Spinal cord (tissue), 10 donors: ENCODE measurements around the gene USP13. TPM values are rescaled to one million over a fixed set of nuclear protein-coding genes. Genes with fewer than 3 reads are reported as not detected.
A peak's percentile ranks its signal among the peaks of the same experiment; 100 is the strongest.
"Not testable (repeated sequence)": the region's sequence is repeated elsewhere in the genome, so short reads cannot be mapped to it uniquely, and the experiment has no call there.

Source experiments
- DNase-seq, 6 donors: peaks; one replicate each; pipeline versions ENCODE4 v3.0.0 to v3.0.0-alpha.2; 2013 to 2015; ENCODE audit warnings: low spot score in 6 of 6, low read depth in 4 of 6
- H3K27ac ChIP-seq: one replicate; pipeline ENCODE4 v1.5.1; 2013; ENCODE audit warnings: low read depth, low read length, control low read depth
- H3K27me3 ChIP-seq: one replicate; pipeline ENCODE4 v1.6.1; 2013; ENCODE audit warnings: low read length; ENCODE audit not compliant: control insufficient read depth, insufficient read depth
- H3K36me3 ChIP-seq: one replicate; pipeline ENCODE4 v1.6.1; 2013; ENCODE audit warnings: low read length; ENCODE audit not compliant: control insufficient read depth, insufficient read depth
- H3K4me1 ChIP-seq: one replicate; pipeline ENCODE4 v1.6.1; 2013; ENCODE audit warnings: low read length; ENCODE audit not compliant: control insufficient read depth, insufficient read depth
- H3K4me3 ChIP-seq: one replicate; pipeline ENCODE4 v1.5.1; 2013; ENCODE audit warnings: low read depth, low read length, control low read depth
- H3K9me3 ChIP-seq: one replicate; pipeline ENCODE4 v1.6.1; 2013; ENCODE audit warnings: low read length; ENCODE audit not compliant: control insufficient read depth, insufficient read depth
- WGBS: methylation state at CpG from one replicate; pipeline ENCODE4 v1.1.5; 2013; ENCODE audit warnings: missing lambda C conversion rate; ENCODE audit not compliant: insufficient coverage; 5-methylcytosine and 5-hydroxymethylcytosine counted together
- polyA plus RNA-seq, 2 donors: library from polyadenylated mRNA; unstranded; fragments of 120-200 nt; gene quantifications; one replicate each; pipeline ENCODE4 v1.2.1, GENCODE V29; 2013; ENCODE audit not compliant: insufficient read length in 2 of 2
- total RNA-seq, 2 donors: library from RNA; depleted of rRNA in 1 of 2; stranded (reverse); fragments of 120-200 nt in 1 of 2; fragments of >200 nt in 1 of 2; gene quantifications; one replicate each; pipeline versions ENCODE4 v1.2.3 to v1.2.4, GENCODE V29; 2013 to 2014
- donor health status: healthy.

USP13 gene
- total and polyA plus RNA-seq, 4 donors, result 10.4 to 14.4 (median 13.7) TPM

DNA sequence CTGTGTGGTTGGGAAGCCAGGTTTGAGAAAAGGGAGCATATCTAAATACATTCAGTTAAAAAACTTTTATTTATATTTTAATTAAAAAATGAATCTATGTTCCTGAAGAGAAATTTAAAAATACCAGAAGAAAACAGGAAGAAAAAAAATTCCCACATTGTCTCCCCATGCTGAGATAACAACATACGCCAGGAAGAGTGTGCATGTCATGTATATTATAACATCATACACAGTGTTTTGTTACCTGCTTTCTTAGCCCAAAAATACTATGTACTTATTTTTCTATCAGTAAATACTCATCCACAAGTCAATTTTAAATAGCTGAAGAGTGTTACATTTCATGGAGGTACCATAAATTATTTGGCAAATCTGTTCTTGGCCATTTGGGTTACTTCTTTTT lies 18.5 kb downstream of the USP13 start:
- H3K27ac ChIP-seq, result no peak overlapping the region
- H3K9me3 ChIP-seq, result no peaks in the 10 kb centered on the region
- no peaks in the 10 kb centered on the region for H3K36me3 ChIP-seq
- H3K27me3 ChIP-seq, result no peaks in the 10 kb centered on the region
- WGBS, result no CpG with 5 or more reads among the region's 1 CpG
- DNase-seq, result no peak
- H3K4me1 ChIP-seq, result peaks cover 8% of the 10 kb centered on the region
- no peak overlapping the region for H3K4me3 ChIP-seq

DNA sequence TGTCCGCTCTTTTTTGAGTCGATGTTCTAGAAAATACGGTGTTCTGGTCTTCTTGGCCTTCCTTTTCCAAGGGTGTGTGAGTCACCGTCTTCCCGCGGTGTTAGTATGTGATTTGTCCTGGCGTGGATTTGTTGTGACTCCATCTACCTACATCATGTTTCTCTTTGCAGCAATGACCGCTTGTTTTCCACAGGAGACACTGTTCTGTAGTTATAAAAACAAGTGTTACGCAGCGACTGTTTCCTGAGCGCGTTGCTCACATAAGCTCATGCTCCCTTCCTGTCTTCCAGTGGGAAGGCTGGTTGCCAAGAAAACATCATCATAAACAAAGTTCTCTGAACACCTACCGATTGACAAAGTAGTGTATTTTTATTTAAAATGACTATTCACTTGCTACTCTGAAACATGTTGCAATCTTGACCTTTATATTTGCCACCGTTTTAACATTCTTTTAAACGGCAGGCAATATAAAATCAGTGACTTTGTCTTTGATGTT lies 19.0 kb downstream of the USP13 start:
- no peak overlapping the region for H3K27ac ChIP-seq
- WGBS, result no CpG with 5 or more reads among the region's 15 CpGs
- peak in 1 of 6 donors; percentile 16 for DNase-seq

DNA sequence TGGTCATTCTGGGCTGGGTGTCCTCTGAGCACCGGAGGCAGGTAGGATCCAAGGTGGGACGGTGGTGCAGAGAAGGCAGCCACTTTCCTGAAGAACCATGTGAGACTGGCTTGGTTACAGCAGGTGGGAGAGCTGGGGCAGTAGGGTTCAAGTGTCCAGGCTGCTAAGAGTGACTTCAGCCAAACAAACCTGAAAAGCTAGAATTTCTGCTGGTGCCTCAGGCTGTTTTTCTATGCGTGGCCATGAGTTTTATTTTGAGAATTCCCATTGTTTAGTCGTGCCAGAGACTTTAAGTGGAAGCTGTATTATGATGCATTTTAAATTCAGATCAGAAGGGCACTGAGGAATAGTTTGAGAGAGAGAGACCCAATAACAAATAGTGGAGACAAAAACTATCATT lies 20.1 kb downstream of the USP13 start:
- 71% methylated on average over 4 of the region's 4 CpGs for WGBS
- no peaks in the 10 kb centered on the region for H3K9me3 ChIP-seq
- H3K36me3 ChIP-seq, result no peaks in the 10 kb centered on the region
- no peak overlapping the region for H3K4me3 ChIP-seq
- no peak for DNase-seq
- H3K4me1 ChIP-seq, result no peaks in the 10 kb centered on the region
- H3K27me3 ChIP-seq, result no peaks in the 10 kb centered on the region
- no peak overlapping the region for H3K27ac ChIP-seq

More for the DNA sequence above, 19.0 kb downstream of the USP13 start:
- peaks cover 4% of the 10 kb centered on the region for H3K4me1 ChIP-seq
- H3K36me3 ChIP-seq, result no peaks in the 10 kb centered on the region
- no peaks in the 10 kb centered on the region for H3K9me3 ChIP-seq
- no peak overlapping the region for H3K4me3 ChIP-seq
- no peaks in the 10 kb centered on the region for H3K27me3 ChIP-seq

DNA sequence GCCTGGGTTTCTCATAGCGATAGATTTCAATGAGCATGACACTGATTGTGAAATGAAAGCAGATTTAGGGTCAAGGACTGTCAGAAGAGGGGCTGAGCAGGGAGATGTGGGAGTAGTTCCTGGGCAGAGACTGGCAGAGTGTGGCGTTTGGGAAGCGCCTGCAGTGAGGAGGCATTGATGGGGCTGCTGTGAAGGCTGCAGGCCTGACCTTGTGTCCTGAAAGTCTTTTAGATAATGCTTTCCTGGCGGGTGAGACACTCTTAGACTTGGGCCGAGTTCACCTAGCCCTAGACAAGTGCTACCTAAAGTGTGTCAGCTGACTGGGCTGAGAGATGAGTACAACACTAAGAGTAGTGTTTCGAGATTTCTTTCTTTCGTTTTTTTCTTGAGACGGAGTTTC lies 20.7 kb downstream of the USP13 start:
- Histone ChIP-seq H3K9me3 (no peaks in the 10 kb centered on the region), H3K27me3 (no peaks in the 10 kb centered on the region), H3K36me3 (no peaks in the 10 kb centered on the region), H3K4me3 (no peak overlapping the region), H3K4me1 (no peaks in the 10 kb centered on the region), H3K27ac (no peak overlapping the region)
- 99% methylated on average over 8 of the region's 8 CpGs for WGBS
- DNase-seq, result no peak

DNA sequence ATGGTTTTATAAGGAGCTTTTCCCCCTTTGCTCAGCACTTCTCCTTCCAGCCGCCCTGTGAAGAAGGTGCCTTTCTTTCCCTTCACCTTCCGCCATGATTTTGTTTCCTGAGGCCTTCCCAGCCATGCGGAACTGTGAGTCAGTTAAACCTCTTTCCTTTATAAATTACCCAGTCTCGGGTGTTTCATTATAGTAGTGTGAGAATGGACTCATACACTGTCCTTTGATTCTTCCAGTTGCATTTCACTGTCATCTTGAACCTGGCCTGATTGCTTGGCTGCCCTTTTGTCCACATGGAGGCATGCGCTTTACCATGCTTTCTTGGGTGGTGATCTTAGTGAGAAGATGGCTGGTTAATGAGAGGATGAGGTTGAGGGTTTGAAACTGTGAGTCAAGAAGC lies 23.2 kb downstream of the USP13 start:
- no peaks in the 10 kb centered on the region for H3K36me3 ChIP-seq
- H3K9me3 ChIP-seq, result no peaks in the 10 kb centered on the region
- H3K4me3 ChIP-seq, result no peak overlapping the region
- H3K27ac ChIP-seq, result no peak overlapping the region
- 100% methylated on average over 1 of the region's 5 CpGs for WGBS
- no peak for DNase-seq
- no peaks in the 10 kb centered on the region for H3K27me3 ChIP-seq
- no peaks in the 10 kb centered on the region for H3K4me1 ChIP-seq

DNA sequence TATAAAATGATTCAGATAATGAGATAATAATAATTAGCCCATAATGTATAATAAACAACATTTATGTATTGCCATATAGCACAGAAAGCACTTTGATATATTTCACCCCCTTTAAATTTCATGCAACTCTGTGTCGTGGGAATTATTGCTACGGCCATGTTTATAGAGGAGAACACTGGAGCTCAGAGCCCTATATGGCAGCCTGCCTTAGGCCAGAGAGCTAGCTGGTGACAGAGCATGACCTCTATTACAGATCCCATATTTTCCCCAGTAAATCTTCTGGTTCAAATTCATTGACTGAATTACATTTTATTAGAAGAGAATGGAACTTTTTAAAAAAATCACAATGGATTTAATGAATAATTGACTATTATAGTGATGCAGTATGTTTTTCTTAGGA lies 25.0 kb downstream of the USP13 start:
- Histone ChIP-seq H3K27me3 (no peaks in the 10 kb centered on the region), H3K4me3 (no peak overlapping the region), H3K9me3 (no peaks in the 10 kb centered on the region), H3K4me1 (no peaks in the 10 kb centered on the region), H3K36me3 (no peaks in the 10 kb centered on the region), H3K27ac (no peak overlapping the region)
- DNase-seq, result no peak
- 100% methylated on average over 1 of the region's 2 CpGs for WGBS

DNA sequence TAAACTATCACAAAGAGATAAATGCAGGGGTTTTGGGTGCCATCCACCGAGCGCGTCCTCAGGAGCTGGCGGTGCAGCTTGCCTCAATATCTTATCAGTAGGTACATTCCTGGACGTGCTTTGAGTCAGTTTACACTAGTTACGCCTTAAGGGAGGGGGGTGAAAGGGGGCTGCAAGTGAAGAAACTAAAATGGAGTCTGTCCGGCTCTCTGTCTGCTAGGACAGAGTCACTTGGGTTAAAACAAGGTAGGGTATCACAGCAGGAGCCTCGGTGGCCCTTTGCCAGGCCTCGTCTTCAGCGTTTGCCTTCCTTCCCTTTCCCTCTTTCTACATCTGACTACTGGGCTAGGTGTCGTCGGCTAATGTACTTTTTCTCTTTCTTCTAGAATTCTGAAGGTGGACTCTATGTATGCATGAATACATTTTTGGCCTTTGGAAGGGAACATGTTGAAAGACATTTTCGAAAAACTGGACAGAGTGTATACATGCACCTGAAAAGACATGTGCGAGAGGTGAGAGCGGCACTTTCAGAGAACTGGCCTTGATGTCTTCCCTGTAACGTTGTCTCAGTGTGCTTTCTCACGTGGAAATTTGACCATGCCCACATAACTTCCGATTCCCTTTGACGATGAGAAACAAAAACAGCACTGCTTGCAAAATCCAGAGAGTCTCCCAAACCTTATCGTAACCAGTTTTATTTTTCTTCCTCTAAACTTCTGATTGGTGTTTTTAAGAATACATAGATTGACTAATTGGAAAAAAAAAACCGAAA lies 28.8 kb downstream of the USP13 start:
- H3K27ac ChIP-seq, result peak overlapping the region; percentile 3
- no peak overlapping the region for H3K4me3 ChIP-seq
- peaks cover 5% of the 10 kb centered on the region for H3K36me3 ChIP-seq
- H3K4me1 ChIP-seq, result no peaks in the 10 kb centered on the region
- H3K9me3 ChIP-seq, result no peaks in the 10 kb centered on the region
- H3K27me3 ChIP-seq, result no peaks in the 10 kb centered on the region
- no peak for DNase-seq
- WGBS, result 72% methylated on average over 15 of the region's 21 CpGs

DNA sequence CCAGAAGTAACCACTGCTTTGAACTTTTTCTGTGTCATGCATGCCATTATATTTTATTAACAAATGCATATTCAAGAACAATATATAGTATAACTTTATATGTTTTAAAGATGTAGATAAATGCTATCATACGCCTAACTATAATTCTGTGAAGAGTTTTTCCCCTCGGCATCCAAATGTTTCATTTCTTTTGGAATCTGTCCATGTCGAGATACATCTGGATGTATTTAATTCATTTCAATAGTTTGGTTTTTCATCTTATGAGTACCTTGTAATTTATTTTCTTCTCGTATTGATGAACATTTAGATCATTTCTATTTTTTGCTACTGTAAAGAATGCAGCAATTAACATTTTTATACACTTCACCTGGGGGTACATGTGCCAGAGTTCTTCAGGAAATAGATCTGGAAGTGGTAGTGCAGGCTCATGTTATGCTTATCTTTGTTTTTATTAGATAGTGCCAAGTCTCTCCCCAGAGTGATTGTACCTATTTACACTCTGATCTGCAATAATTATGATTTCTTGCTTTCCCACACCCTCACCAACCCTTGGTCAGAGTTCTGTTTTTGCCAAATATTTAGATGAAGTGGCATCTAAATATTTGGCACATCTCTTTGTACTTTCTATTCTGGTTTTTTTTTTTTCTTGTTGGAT lies 29.7 kb downstream of the USP13 start:
- no peak overlapping the region for H3K27ac ChIP-seq
- H3K36me3 ChIP-seq, result peaks cover 5% of the 10 kb centered on the region
- no peaks in the 10 kb centered on the region for H3K27me3 ChIP-seq
- H3K4me3 ChIP-seq, result no peak overlapping the region
- no peaks in the 10 kb centered on the region for H3K9me3 ChIP-seq
- no peak for DNase-seq
- no peaks in the 10 kb centered on the region for H3K4me1 ChIP-seq
- WGBS, result no CpG with 5 or more reads among the region's 4 CpGs

DNA sequence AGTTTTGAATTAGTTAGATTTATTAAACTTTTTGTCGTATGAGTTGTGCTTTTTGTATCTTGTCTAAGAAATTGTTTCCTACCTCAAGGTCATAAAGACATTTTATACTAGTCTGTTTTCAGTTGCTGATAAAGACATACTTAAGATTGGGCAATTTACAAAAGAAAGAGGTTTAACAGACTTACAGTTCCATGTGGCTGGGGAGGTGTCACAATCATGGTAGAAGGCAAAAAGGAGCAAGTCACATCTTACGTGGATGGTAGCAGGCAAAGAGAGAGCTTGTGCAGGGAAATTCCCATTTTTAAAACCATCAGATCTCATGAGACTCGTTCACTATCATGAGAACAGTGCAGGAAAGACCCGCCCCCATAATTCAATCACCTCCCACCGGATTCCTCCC lies 30.4 kb downstream of the USP13 start:
- H3K9me3 ChIP-seq, H3K4me1 ChIP-seq, H3K36me3 ChIP-seq, H3K27me3 ChIP-seq, H3K27ac ChIP-seq, DNase-seq, H3K4me3 ChIP-seq: not testable (repeated sequence)
- 83% methylated on average over 1 of the region's 5 CpGs for WGBS
